NCI-H2227 (cell line): ENCODE results near the gene IKZF1.

Experiments used
- DNase-seq: peaks from one replicate; lab custom pipeline; 2025; ENCODE audit not compliant: unreplicated experiment; lab: John Stamatoyannopoulos, UW

Gene IKZF1

DNA sequence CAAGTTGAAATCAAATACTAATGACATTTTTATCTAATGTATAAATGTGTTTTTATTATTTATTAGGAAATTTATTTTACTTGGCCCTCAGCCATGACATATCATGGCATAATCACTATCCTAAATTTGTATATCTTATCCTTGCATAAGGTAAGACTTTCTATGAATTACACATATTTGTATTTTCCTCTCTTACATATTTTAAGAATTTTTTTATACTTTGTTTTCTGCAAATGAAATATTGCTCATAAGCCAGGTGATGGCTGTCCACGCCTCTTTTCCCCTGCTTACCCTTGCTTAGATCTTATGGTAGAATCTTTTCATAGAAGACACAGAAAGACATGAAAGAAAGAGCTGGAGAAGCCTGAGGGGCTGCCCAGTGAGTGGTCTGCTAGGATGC, 48.2 kb downstream of the IKZF1 start:
- no peak for DNase-seq

DNA sequence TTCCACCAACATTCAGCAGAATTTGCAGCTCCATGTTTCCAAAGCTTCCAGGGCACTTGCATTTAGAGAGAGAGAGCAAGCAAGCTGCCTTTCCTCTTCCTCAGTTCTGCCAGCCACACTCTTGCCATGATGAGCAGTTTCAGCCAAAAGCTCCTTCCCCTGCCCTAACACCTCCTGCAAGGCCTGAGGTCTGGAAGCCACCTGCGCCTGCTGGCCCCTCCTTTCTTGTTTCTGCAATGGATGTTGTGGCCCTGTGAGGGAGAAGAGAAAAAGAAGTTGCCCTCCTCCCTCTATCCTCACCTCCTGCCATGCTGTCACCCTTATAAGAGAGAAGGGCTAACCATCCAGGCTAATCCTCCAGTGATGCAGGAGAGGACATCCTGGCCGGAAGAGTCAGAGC, 48.7 kb downstream of the IKZF1 start:
- DNase-seq, result no peak

DNA sequence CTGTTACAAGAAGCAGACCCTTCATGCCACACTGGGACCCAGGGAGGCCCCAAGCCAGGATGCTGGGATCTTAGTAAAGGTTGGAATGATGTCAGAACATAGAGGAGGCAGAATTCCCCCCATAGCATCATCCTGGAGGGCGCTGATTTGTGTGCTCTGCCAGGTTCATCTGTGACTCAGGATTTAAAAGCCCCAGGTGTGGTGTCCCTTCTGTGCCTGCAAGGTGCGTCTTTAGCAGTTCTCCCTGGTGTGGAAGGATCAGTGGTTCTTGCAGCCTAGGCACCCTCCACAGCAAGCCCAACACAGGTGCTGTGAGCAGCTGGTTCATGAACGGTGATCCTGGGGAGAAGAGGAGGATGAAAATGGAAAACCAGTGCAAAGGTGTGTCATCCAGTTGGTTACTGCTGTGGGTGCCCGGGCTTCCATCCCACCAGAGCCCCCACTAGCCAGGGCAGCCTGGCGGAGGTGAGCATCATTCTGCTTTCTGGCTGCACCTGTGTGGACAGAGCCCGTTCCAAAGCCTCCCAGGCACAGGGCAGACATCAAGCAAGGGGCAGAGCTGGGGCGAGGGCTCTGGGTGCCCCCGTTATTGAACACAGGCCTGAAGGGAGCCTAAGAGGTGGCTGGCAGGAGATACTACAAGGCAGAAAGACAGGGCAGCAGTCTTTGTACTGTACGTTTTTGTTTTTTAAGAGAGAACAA, 49.5 kb downstream of the IKZF1 start:
- no peak for DNase-seq

DNA sequence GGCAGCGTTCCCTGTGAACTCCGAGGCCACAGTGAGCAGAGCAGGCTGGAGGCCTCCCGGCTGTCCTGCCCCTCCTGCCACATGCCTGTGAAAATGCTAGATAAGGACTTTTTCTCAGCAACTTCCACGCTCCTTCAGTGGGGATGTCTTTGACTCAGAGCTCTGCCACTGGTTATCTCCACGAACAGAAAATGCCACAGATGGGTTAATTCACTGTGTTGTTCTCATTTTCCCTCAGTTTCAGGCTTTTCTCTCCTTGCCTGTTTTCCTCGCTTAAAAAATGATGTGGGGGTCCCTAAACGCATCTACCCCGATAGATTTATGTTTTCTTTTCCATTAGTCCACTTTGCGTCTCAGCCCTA, 51.3 kb downstream of the IKZF1 start:
- DNase-seq, result no peak

DNA sequence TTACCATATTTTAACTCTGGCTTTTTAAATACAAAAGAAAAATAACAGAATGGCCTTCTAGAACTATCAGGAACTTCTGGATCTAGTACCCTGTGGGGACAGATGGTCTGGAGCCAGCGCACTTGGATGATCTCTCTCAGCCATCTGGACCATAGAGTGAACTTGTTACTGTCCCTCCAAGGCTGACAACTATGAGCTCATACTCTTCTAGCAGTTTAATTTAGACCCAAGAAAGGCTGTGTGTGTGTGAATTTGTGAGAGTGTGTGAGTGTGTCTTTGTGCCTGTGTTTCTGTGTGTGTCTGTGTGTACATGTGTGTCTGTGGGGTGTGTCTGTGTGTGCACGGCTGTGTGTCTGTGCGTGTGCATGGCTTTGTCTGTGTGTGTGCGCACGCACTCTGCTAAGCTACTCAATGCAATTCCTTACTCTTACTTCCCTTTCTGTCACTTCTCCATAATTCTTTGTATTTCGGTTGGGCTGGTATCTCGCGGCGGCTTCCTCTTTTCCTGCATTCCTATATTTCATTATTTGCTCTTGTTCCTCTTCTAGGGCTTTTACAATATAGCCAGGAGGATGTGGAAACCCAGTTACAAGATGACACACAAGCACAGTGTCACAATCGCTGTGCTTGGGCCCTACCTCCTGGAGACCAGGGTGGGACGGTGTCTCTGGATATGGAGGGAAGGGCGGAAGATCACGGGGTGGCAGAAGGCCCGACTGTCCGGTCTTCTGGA, 51.9 kb downstream of the IKZF1 start:
- DNase-seq, result no peak

DNA sequence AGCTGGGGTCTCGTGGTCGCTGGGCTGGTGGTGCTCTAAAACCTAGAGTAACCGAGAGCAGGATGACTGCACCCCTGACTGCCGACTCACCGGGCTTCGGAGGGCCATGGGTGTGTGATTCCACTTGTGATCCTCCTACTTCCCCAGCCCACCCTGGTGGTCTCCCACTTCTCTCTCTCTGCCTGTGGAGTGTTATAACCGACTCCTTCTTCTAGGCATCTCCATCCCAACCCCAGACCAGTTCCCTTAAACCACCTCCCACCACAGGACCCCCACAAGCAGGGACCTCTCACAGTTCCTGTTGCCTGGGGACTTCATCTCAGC, 52.4 kb downstream of the IKZF1 start:
- no peak for DNase-seq

DNA sequence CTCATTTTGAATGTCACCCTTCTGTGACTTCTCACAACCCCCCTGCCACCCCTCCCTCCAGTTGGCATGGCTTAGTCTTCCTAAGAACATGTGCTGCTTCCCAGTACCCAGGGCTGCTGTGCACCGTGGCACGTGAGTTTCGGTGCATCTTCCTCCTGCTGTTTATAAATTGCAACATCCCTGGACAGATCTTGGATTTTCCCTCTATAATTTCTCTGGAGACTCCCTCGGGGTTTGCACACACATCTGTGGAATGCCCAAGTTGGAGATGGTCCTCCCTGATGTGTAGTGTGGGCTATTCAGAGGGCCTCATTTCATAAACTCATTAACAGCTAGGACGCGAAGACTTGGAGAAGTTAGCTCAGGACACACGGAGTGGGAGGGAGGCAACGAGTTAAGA, 52.9 kb downstream of the IKZF1 start:
- DNase-seq, result no peak

DNA sequence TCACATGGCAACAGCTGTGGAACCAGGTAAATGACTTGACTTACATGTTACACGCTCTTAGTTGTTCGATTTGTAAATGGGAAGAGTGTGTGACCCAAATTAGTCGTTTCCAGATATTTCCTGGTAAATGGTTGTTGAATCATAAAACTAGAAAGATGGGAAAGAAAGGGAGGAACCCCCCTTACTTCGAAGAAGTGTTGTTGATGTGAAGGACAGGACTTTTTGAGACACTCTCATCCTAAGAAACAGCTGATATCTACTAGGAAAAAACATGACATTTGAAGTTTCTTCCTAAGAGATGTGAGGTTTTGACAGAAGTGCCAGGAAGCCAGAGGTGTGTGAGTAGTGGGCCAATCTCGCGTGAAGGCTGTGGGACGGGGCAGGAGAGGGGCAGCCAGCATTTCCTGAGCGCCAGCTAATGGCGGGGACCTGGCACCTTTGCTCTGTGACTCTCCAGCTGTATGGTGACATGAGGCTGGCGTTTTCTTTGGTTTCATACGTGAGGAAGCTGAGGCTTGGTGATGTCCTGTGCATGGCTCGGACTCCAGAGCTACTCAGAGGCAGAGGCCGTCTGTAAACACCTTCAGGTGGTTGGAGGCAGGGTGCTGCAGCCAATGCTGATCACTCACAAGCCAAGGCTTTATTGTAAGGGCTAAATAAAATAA, 53.7 kb downstream of the IKZF1 start:
- no peak for DNase-seq

DNA sequence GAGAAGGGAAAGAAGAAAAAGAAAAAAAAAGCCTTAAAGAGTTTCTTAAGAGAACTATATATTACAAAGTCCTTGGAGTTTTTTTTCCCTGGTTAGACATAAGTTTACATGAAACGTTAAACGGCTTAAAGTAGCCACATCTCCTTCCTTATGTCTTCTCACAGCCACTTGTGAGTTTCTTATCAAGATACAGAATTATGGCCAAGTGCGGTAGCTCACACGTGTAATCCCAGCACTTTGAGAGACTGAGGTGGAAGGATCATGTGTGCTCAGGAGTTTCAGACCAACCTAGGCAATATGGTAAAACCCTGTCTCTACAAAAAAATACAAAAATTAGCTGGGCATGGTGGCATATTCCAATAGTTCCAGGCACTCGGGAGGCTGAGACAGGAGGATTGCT, 54.3 kb downstream of the IKZF1 start:
- DNase-seq, result no peak

DNA sequence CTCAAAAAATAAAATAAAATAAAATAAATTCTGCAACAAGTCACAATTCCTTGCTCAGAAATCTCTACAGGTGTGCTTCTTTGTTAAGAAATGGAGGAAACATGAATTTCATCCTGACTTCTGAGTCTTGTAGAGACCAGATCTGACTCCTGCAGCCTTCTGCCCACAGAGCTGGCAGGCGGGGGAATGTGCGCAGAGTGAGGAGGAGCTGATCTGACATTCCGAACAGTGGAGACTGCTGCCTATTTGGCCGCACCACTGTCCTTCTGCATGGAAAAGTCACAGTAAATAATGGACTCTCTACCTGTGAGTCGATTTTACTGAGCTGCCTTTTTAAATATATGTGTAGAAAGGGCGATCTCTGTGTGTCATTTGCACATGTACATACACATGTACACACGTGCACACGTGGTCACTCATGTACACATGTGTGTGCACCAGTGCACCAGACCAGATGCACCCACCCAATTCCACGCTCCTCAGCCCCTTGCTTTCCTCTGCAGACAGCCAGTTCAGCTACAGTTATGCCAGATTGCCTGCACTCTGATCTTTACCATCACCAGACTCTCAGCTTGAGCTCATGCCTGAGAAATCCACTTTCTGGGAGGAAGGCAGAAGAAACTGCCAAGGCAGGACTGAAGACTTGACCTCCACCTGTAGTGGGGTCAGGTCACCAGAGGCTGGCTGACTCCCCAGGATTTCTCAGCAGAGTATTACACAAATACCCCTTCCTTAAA, 54.9 kb downstream of the IKZF1 start:
- no peak for DNase-seq

DNA sequence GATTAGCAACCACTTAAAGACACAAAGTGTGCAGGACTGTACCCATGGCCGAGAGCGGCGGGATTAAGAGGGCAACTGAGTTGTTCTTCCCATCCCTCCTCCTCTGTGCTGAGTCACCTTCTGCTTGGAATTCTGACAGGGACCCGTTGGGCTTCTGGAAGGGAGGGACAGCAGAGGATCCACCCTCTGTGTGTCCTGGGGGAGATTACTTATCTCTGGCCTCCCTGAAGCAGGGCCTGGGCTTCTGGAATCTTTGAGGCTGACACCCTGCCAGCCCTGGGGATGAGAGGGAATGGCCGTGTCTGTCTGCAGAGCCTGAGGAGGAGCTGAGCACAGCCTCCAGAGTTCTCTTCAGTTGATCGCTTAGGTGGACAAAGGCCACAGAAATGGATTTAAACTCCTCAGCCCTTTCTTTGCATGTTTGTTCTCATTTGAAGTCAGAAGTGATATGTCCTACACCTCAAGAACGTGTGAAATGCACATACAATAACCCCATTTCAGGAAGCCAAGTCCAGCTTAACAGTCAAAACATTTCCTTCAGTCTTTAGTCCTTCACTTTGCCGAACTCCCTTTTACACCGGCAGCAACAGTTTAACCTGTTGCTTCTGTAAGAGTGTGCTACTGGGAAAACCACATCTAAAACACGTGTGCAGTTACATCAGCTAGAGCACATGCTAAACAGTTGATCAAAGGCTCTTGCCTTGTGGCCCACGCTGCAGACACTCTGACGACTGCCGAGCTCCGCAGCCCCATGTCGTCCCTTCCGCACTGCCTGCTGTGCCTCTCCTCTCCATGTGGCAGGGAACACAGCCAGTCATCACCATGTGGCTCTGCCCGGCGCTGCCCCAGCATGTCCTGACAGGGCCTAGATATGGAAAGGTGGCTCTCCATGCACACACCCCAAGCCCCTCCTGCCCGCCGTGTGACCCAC, 55.7 kb downstream of the IKZF1 start:
- no peak for DNase-seq

DNA sequence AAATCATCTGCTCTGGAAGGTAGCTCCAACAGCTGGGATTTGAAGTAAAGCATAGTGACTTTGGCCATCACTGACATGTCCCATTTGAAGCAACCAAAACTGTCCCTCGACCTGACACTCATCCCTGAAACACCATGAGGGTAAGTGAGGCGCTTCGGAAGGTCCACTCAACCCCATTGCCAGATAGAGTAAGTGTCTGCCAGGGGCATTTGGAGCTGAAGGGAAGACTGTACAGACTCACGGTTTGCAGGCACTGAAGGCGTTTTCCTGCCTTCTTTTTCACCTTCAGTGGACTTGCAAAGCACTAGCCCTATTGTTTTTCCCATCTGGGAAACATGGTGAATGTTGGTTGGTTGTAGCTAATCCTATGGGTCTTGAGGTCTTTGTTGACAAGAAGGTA, 57.6 kb downstream of the IKZF1 start:
- no peak for DNase-seq

DNA sequence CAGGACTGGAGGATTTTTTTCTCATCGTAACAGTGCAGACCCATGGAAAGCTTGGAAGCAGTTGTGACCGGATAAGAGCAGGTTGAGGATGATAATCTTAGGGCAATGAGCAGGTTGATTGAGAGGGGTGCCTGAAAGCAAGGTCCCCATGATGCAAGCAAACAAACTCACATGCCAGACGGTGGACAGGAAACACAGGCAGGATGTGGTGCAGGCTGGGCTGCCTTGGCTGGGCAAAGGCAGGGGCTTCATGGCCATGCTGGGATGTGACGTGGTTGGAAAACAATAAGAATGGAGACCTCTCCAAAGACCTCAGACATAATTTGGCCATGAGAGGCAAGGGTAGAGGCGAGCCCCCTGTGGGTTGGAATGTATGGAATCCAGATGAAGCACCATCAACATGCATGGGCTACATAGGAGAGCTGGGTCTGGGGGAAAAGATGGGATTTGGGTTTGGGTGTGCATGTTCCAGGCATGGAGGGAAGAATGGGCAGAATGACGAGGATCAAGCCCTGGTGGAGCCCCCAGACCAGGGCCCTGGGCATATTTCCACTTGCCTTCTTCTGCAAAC, 58.3 kb downstream of the IKZF1 start:
- no peak for DNase-seq

DNA sequence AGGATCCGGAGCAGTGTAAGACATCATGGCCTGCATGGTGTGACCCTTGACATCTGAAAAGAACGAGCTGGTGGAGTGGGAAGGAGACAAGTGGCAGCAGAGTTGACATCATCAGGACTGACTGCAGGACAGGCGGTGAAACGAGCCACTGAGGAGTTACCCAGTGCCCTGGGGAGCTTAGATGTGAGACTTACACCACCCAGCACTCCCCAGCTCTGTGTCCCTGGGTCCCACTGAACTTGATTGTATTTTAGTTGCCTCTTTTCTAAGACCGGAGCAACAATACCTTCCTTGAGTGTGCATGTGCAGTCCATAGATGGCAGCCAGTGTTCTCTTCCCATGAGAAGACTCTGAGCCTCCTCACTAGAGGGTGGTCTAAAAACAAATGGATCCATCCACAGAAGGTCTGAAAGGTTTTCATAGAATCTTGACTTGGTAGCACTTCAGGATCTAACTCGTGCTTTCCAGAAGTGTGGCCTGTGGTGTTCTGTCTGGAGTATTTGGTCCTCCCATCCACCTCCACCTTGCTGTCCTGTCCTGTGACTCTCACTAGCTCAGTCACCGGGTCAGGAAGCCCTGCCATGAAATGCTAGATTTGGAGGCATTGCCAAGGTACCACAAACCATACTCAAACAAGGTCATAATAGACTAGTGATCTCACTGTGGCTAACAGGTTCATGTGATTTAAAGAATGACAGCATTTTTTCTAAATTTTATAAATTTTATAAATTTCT, 59.0 kb downstream of the IKZF1 start:
- no peak for DNase-seq

DNA sequence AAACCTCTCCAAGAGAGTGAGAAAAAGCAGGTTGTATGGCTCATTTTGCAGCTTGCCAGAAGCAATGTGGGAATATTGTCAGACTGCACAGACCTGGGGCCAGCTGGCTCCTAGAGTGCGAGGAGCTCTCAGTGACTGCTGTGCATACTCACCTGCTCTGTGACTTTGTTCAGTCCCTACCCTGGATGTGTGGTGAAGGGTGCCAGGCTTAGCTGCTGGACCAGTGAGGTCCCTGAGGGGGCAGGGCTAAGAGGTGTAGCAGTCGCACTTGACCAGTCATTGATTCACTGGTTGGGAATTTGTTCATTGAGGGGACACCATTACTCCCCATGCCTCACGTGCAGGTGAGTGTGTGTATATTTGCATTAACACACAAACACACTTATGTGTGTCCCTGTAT, 60.1 kb downstream of the IKZF1 start:
- no peak for DNase-seq

DNA sequence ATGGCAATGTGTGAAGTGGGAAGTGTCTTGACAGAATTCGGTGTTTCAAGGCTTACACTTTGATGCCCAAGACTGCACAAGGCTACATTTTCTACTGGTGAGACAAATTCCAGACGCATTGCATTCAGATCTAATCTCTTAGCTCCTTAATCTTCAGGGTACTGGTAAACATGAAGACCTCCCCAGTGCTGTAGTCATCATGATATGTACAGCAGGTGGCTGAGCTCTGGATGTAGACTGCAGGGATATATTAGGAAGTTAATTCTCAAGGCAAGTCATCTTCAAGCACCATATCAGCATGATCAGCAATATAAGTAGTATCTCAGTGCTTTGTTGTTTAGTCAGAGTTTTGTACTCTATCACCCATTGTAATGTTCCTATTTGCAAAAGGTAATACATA, 61.8 kb downstream of the IKZF1 start:
- DNase-seq, result no peak

DNA sequence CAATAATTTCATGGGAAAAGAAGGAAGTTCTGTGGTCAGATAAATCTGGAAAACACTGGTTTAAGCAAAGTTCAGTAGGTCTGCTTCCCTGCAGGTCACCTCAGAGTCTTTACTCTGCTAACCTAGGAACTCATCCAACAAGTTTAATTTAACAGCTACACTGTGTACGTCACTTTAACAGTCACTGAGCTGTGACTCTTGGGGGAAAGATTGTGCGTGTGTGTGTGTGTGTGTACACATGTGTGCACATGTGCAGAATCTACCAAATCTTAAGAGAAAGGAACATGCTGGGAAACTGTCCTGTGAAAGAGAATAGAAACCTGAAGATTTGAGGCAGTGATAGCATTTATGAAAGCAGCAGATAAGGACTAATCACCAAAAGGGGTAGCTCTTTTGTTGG, 62.6 kb downstream of the IKZF1 start:
- no peak for DNase-seq

DNA sequence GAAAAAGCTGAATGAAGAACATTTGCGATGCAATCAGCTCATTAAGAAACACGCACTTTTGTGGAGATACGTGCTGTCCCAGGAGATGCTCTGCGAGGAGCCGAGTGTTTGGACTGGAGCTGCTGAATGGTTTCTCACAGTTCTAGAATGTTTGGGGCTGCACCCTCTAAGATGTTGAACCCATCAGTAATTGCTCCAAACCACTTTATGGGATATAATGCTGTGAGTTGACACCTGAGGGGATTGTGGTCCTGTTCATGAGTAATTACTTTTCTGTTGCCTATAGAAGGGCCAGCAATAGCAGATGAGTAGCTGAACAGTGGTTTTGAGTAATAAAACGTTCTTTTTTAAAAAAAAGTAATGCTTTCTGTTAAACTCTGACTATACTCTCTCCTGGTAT, 63.1 kb downstream of the IKZF1 start:
- DNase-seq, result no peak

DNA sequence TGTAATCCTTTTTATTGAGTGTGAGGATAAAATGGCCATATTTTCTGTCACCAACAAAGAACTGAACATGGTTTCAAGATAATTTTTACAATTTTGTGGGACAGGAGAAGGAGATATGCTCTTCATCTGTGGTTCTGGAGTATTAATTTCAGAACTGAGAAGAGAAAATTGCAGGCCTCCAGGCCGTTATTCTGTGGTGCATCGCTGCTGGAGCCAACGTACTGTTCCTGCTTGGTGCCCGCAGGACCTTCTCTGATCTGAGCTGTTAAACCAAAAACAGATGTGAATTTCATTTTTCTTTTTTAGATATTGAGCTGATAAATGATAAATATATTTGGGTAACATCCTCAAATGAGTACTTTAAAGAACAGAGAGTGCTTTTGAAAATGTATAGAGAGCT, 63.9 kb downstream of the IKZF1 start:
- DNase-seq, result no peak
